ENCODE measurements around the gene PAQR8. TPM values are rescaled to one million over a fixed set of nuclear protein-coding genes. Genes with fewer than 3 reads are reported as not detected.
A peak's percentile ranks its signal among the peaks of the same experiment; 100 is the strongest.

Gene PAQR8
- total and polyA plus RNA-seq, 2 of the 13 experiments (the other 11 are each of a cell fraction or from before 2014, with no cell fraction given) = 37.7 to 50.7 TPM

GRCh38 chr6:52325695-52326471, 36.1 kb upstream of the PAQR8 start (continued):
- TF ChIP-seq PHB2 (IDR thresholded peaks at IDR 0.05; ENCODE audit: partially characterized antibody) (no peak), ZZZ3 (CRISPR knock-in tag; IDR thresholded peaks at IDR 0.05; ENCODE audit: borderline replicate concordance) (no peak; the same call in 1 of the 2 replicates), MBNL3 (CRISPR knock-in tag; conservative IDR thresholded peaks at IDR 0.05) (no peak), ZNF784 (CRISPR knock-in tag; IDR thresholded peaks at IDR 0.05; ENCODE audit: borderline replicate concordance) (peak; percentile 77), CREB1 (IDR thresholded peaks at IDR 0.05) (no peak), CREB1 (CRISPR knock-in tag; IDR thresholded peaks at IDR 0.05) (peak; percentile 50; the same call in 1 of the 2 replicates), ZNF451 (CRISPR knock-in tag; IDR thresholded peaks at IDR 0.05) (no peak), LCORL (IDR thresholded peaks at IDR 0.05) (peak; percentile 47), LCORL (CRISPR knock-in tag; IDR thresholded peaks at IDR 0.05) (peak; percentile 55; the same call in 1 of the 2 replicates), GZF1 (CRISPR knock-in tag; IDR thresholded peaks at IDR 0.05) (no peak), CENPX (CRISPR knock-in tag; IDR thresholded peaks at IDR 0.05) (no peak), KAT8 (CRISPR knock-in tag; IDR thresholded peaks at IDR 0.05) (peak; percentile 75), ZNF580 (CRISPR knock-in tag; IDR thresholded peaks at IDR 0.05; ENCODE audit: borderline replicate concordance, low read depth) (no peak), ZFP37 (CRISPR knock-in tag; IDR thresholded peaks at IDR 0.05; ENCODE audit: borderline replicate concordance) (0 out of 2 replicates have a peak, but pooled peaks have one; percentile 75), SOX13 (IDR thresholded peaks at IDR 0.05) (peak; percentile 97), SOX13 (CRISPR knock-in tag; conservative IDR thresholded peaks at IDR 0.05 in 1 of 2, IDR thresholded peaks at IDR 0.05 in 1 of 2) (peak in 1 of 2 experiments; percentile 99; a peak in 2 of 4 replicates), RBM39 (IDR thresholded peaks at IDR 0.05; ENCODE audit: low read depth, low read length, poor library complexity, severe bottlenecking) (no peak), ZNF703 (CRISPR knock-in tag; IDR thresholded peaks at IDR 0.05; ENCODE audit: borderline replicate concordance) (0 out of 2 replicates have a peak, but pooled peaks have one; percentile 48), ZNF768 (CRISPR knock-in tag; IDR thresholded peaks at IDR 0.05) (no peak), RAD21 (CRISPR knock-in tag; IDR thresholded peaks at IDR 0.05) (peak; percentile 35)
- TF ChIP-seq, protein P1, sequence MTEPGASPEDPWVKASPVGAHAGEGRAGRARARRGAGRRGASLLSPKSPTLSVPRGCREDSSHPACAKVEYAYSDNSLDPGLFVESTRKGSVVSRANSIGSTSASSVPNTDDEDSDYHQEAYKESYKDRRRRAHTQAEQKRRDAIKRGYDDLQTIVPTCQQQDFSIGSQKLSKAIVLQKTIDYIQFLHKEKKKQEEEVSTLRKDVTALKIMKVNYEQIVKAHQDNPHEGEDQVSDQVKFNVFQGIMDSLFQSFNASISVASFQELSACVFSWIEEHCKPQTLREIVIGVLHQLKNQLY (CRISPR knock-in tag; IDR thresholded peaks at IDR 0.05) = peak; percentile 61; the same call in 1 of the 2 replicates
- TF ChIP-seq, protein P2, sequence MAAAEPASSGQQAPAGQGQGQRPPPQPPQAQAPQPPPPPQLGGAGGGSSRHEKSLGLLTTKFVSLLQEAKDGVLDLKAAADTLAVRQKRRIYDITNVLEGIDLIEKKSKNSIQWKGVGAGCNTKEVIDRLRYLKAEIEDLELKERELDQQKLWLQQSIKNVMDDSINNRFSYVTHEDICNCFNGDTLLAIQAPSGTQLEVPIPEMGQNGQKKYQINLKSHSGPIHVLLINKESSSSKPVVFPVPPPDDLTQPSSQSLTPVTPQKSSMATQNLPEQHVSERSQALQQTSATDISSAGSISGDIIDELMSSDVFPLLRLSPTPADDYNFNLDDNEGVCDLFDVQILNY (CRISPR knock-in tag; conservative IDR thresholded peaks at IDR 0.05) = no peak
